Neural cell (in vitro differentiated cells): ENCODE results near the gene IFT80. TPM values are rescaled to one million over a fixed set of nuclear protein-coding genes. Genes with fewer than 3 reads are reported as not detected.
"Not testable (repeated sequence)": the region's sequence is repeated elsewhere in the genome, so short reads cannot be mapped to it uniquely, and the experiment has no call there.

Experiments used
- H2AFZ ChIP-seq: fragments of 200-600, 300-800 bp; sonication (generic), shearing (Covaris generic); 2 replicates; pipeline ENCODE4 v1.6.0; 2014; ENCODE audit warnings: low read depth, mild to moderate bottlenecking, antibody characterized with exemption, low read length, moderate library complexity
- H3F3A ChIP-seq: fragments of 200-600 bp; shearing (Covaris generic); 2 replicates; pipeline ENCODE4 v1.6.1; 2016; ENCODE audit warnings: mild to moderate bottlenecking, moderate library complexity, mixed read lengths, antibody characterized with exemption, low read length; ENCODE audit not compliant: insufficient read depth, poor library complexity, severe bottlenecking
- H3K27ac ChIP-seq: fragments of 200-600, 300-800 bp; sonication (generic), shearing (Covaris generic); 2 replicates; pipeline ENCODE4 v1.5.1; 2014; ENCODE audit warnings: mild to moderate bottlenecking, low read length, moderate library complexity
- H3K27me3 ChIP-seq: fragments of 300-800, 200-600 bp; sonication (generic), shearing (Covaris generic); 2 replicates; pipeline ENCODE4 v1.6.0; 2014; ENCODE audit warnings: mild to moderate bottlenecking, low read depth, low read length, moderate library complexity; ENCODE audit not compliant: insufficient read depth
- H3K36me3 ChIP-seq: fragments of 300-800, 200-600 bp; sonication (generic), shearing (Covaris generic); 2 replicates; pipeline ENCODE4 v1.5.1; 2014; ENCODE audit warnings: mild to moderate bottlenecking, antibody characterized with exemption, low read length, moderate library complexity; ENCODE audit not compliant: insufficient read depth
- H3K4me2 ChIP-seq: fragments of 300-800, 200-600 bp; sonication (generic), shearing (Covaris generic); 2 replicates; pipeline ENCODE4 v1.6.0; 2014; ENCODE audit warnings: mild to moderate bottlenecking, low read length
- H3K4me3 ChIP-seq: fragments of 300-800, 200-600 bp; sonication (generic), shearing (Covaris generic); 2 replicates; pipeline ENCODE4 v1.5.1; 2014; ENCODE audit warnings: mild to moderate bottlenecking, low read length, moderate library complexity
- H3K79me2 ChIP-seq: fragments of 200-600 bp; shearing (Covaris generic); replicated peaks from 2 replicates; pipeline ENCODE4 v1.6.0; 2014; ENCODE audit warnings: mild to moderate bottlenecking, low read length, moderate library complexity; ENCODE audit not compliant: insufficient read depth
- H3K9ac ChIP-seq: fragments of 300-800, 200-600 bp; sonication (generic), shearing (Covaris generic); 2 replicates; pipeline ENCODE4 v1.6.1; 2016; ENCODE audit warnings: mild to moderate bottlenecking, low read length, mixed read lengths
- H3K9me2 ChIP-seq: fragments of 200-600 bp; shearing (Covaris generic); 2 replicates; pipeline ENCODE4 v1.6.1; 2016; ENCODE audit warnings: mild to moderate bottlenecking, low read length, mixed read lengths; ENCODE audit not compliant: insufficient read depth
- H3K9me3 ChIP-seq: fragments of 200-600, 300-800 bp; sonication (generic), shearing (Covaris generic); 2 replicates; pipeline ENCODE4 v1.6.1; 2016; ENCODE audit warnings: mild to moderate bottlenecking, mixed run types, low read length, moderate library complexity, mixed read lengths
- H4K20me1 ChIP-seq: fragments of 200-600 bp; shearing (Covaris generic); 2 replicates; pipeline ENCODE4 v1.6.1; 2016; ENCODE audit warnings: mild to moderate bottlenecking, mixed run types; ENCODE audit not compliant: insufficient read depth
- EP300 ChIP-seq: fragments of 450-650 bp; conservative IDR thresholded peaks from 2 replicates; pipeline ENCODE4 v1.6.1; 2014; ENCODE audit warnings: antibody characterized with exemption, mild to moderate bottlenecking, moderate library complexity; ENCODE audit not compliant: poor library complexity, severe bottlenecking
- EZH2 ChIP-seq: fragments of 200-600, 300-800 bp; shearing (Covaris generic), sonication (generic); IDR thresholded peaks from 2 replicates; pipeline ENCODE4 v1.6.1; 2014; ENCODE audit warnings: antibody characterized with exemption, low read length, borderline replicate concordance, mild to moderate bottlenecking; ENCODE audit not compliant: insufficient read depth, poor library complexity, severe bottlenecking
- MXI1 ChIP-seq: fragments of 450-650 bp; conservative IDR thresholded peaks from 2 replicates; pipeline ENCODE4 v1.6.1; 2014; ENCODE audit warnings: antibody characterized with exemption, mild to moderate bottlenecking; ENCODE audit not compliant: poor library complexity, severe bottlenecking
- POLR2AphosphoS5 ChIP-seq: IDR thresholded peaks from 2 replicates; pipeline ENCODE4 v1.6.1; 2012
- RAD21 ChIP-seq: fragments of 450-650 bp; conservative IDR thresholded peaks from 2 replicates; pipeline ENCODE4 v1.6.1; 2014; ENCODE audit warnings: antibody characterized with exemption, mild to moderate bottlenecking, moderate library complexity
- SMC3 ChIP-seq: fragments of 450-650 bp; conservative IDR thresholded peaks from 2 replicates; pipeline ENCODE4 v1.6.1; 2014; ENCODE audit warnings: antibody characterized with exemption, mild to moderate bottlenecking, moderate library complexity; ENCODE audit not compliant: poor library complexity
- TAF1 ChIP-seq: IDR thresholded peaks from 2 replicates; pipeline ENCODE4 v1.6.1; 2012; ENCODE audit warnings: low read depth
- polyA plus RNA-seq: library from polyadenylated mRNA; depleted of rRNA; stranded (reverse); fragments of >200 nt; gene quantifications from 2 replicates; pipeline ENCODE4 v1.2.3, GENCODE V29; 2014
- TF ChIP-seq, protein P1 (sequence below): IDR thresholded peaks from 2 replicates; pipeline ENCODE4 v1.6.1; 2012; ENCODE audit warnings: borderline replicate concordance
- TF ChIP-seq, protein P2 (sequence below): fragments of 450-650 bp; IDR thresholded peaks from 2 replicates; pipeline ENCODE4 v1.5.1; 2014; ENCODE audit warnings: antibody characterized with exemption, mild to moderate bottlenecking, moderate library complexity; ENCODE audit not compliant: poor library complexity, severe bottlenecking

IFT80 gene
- polyA plus RNA-seq, 1 donor from 2014 or later = 59.9 TPM

DNA sequence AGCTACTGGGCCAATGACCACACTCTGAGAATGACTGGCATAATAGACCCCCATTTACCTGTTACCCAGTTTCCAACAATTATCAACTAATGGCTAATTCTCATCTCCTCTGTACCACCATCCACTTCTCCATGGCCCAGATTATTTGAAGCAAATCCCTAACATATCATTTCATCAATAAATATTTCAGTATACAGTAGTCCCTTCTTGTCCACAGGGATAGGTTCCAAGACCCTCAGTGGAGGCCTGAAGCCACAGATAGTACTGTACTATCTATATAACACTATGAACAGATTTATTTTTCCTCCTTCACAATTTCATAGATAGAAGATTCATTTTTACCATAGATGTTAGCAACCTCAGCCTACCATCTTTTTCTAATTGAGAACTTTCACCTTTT lies 68.3 kb downstream of the IFT80 start:
- Histone ChIP-seq H3K79me2 (no peaks in the 10 kb centered on the region), H3K9me2 (no peaks in the 10 kb centered on the region), H3K9me3 (no peaks in the 10 kb centered on the region), H4K20me1 (no peaks in the 10 kb centered on the region), H3K27ac (no peak overlapping the region), H2AFZ (no peak overlapping the region), H3K4me2 (no peak overlapping the region), H3K4me3 (no peak overlapping the region), H3K36me3 (no peaks in the 10 kb centered on the region), H3K27me3 (no peaks in the 10 kb centered on the region), H3F3A (no peaks in the 10 kb centered on the region), H3K9ac (no peak overlapping the region)
- TF ChIP-seq EP300 = no peak
- no peak for TF ChIP-seq MXI1
- TF ChIP-seq RAD21 = no peak
- no peak for TF ChIP-seq EZH2
- TF ChIP-seq SMC3 = no peak
- TF ChIP-seq, protein P1, sequence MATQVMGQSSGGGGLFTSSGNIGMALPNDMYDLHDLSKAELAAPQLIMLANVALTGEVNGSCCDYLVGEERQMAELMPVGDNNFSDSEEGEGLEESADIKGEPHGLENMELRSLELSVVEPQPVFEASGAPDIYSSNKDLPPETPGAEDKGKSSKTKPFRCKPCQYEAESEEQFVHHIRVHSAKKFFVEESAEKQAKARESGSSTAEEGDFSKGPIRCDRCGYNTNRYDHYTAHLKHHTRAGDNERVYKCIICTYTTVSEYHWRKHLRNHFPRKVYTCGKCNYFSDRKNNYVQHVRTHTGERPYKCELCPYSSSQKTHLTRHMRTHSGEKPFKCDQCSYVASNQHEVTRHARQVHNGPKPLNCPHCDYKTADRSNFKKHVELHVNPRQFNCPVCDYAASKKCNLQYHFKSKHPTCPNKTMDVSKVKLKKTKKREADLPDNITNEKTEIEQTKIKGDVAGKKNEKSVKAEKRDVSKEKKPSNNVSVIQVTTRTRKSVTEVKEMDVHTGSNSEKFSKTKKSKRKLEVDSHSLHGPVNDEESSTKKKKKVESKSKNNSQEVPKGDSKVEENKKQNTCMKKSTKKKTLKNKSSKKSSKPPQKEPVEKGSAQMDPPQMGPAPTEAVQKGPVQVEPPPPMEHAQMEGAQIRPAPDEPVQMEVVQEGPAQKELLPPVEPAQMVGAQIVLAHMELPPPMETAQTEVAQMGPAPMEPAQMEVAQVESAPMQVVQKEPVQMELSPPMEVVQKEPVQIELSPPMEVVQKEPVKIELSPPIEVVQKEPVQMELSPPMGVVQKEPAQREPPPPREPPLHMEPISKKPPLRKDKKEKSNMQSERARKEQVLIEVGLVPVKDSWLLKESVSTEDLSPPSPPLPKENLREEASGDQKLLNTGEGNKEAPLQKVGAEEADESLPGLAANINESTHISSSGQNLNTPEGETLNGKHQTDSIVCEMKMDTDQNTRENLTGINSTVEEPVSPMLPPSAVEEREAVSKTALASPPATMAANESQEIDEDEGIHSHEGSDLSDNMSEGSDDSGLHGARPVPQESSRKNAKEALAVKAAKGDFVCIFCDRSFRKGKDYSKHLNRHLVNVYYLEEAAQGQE = no peak
- TF ChIP-seq, protein P2, sequence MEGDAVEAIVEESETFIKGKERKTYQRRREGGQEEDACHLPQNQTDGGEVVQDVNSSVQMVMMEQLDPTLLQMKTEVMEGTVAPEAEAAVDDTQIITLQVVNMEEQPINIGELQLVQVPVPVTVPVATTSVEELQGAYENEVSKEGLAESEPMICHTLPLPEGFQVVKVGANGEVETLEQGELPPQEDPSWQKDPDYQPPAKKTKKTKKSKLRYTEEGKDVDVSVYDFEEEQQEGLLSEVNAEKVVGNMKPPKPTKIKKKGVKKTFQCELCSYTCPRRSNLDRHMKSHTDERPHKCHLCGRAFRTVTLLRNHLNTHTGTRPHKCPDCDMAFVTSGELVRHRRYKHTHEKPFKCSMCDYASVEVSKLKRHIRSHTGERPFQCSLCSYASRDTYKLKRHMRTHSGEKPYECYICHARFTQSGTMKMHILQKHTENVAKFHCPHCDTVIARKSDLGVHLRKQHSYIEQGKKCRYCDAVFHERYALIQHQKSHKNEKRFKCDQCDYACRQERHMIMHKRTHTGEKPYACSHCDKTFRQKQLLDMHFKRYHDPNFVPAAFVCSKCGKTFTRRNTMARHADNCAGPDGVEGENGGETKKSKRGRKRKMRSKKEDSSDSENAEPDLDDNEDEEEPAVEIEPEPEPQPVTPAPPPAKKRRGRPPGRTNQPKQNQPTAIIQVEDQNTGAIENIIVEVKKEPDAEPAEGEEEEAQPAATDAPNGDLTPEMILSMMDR = no peak
- TF ChIP-seq POLR2AphosphoS5 = no peak
- TF ChIP-seq TAF1 = no peak

DNA sequence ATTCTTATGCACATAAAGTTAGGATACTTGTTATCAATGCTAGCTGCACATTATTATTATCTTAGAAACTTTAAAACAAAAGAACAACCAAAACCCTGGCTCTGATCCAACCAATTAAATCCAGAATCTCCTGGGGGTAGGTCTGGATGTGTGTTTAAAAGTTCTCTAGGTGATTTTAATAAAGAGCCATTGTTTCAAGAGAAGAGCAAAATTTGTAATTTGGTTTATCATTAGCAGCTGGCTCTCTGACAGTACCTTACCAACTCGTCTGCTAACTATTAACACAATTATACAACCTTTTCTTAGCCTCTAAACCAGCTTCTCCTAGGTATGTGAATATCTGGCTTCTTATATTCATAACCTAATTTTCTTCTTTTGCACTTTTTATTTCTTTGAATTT lies 68.9 kb downstream of the IFT80 start:
- Histone ChIP-seq H3K9me2 (no peaks in the 10 kb centered on the region), H3K27ac (no peak overlapping the region), H3F3A (no peaks in the 10 kb centered on the region), H3K9ac (no peak overlapping the region), H3K4me3 (no peak overlapping the region), H3K9me3 (no peaks in the 10 kb centered on the region), H3K4me2 (no peak overlapping the region), H3K79me2 (no peaks in the 10 kb centered on the region), H2AFZ (no peak overlapping the region), H4K20me1 (no peaks in the 10 kb centered on the region), H3K27me3 (no peaks in the 10 kb centered on the region), H3K36me3 (no peaks in the 10 kb centered on the region)
- TF ChIP-seq, protein P1 = no peak
- no peak for TF ChIP-seq MXI1
- no peak for TF ChIP-seq RAD21
- TF ChIP-seq EP300 = no peak
- TF ChIP-seq, protein P2 = no peak
- TF ChIP-seq POLR2AphosphoS5 = no peak
- no peak for TF ChIP-seq TAF1
- TF ChIP-seq EZH2 = no peak
- no peak for TF ChIP-seq SMC3

DNA sequence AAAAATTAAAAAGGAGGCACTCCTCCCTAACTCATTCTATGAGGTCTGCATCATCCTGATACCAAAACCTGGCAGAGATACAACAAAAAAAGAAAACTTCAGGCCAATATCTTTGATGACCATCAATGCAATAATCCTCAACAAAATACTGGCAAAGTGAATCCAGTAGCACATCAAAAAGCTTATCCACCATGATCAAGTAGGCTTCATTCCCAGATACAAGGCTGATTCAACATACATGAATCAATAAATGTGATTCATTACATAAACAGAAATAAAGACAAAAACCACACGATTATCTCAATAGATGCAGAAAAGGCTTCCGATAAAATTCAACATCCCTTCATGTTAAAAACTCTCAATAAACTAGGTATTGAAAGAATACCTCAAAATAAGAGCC lies 72.7 kb downstream of the IFT80 start:
- H3F3A ChIP-seq, H4K20me1 ChIP-seq, H3K27me3 ChIP-seq, H3K9me3 ChIP-seq, H3K27ac ChIP-seq, H3K4me3 ChIP-seq, H3K9ac ChIP-seq, H3K79me2 ChIP-seq, H3K4me2 ChIP-seq, H2AFZ ChIP-seq, H3K9me2 ChIP-seq, H3K36me3 ChIP-seq: not testable (repeated sequence)
